HCT116 (cell line): Measurements from ENCODE around the gene TLN1.

Source experiments
- CTCF ChIP-seq, 3 experiments: fragments of 200-600 bp in 1 of 3; sonication (generic) in 1 of 3; IDR thresholded peaks in 2 of 3; conservative IDR thresholded peaks in 1 of 3; 2 replicates each; pipeline ENCODE4 v1.5.1; 2012 to 2017; ENCODE audit warnings: low read depth in 2 of 3, low read length in 2 of 3, antibody characterized with exemption in 1 of 3, borderline replicate concordance in 1 of 3, control low read depth in 1 of 3, mild to moderate bottlenecking in 1 of 3, mixed read lengths in 1 of 3, mixed run types in 1 of 3, moderate library complexity in 1 of 3; ENCODE audit not compliant: insufficient read depth in 1 of 3
- ELF1 ChIP-seq: IDR thresholded peaks from 2 replicates; pipeline ENCODE4 v1.6.1; 2012; ENCODE audit warnings: low read depth, borderline replicate concordance
- EZH2 ChIP-seq: fragments of 200-600 bp; sonication (generic); IDR thresholded peaks from 2 replicates; pipeline ENCODE4 v1.6.1; 2017; ENCODE audit warnings: antibody characterized with exemption, mixed run types
- EZH2phosphoT487 ChIP-seq: fragments of 200-600 bp; IDR thresholded peaks from 2 replicates; pipeline ENCODE4 v1.6.1; 2018; ENCODE audit warnings: antibody characterized with exemption, borderline replicate concordance
- POLR2A ChIP-seq: IDR thresholded peaks from 2 replicates; pipeline ENCODE4 v1.7.0; 2011; ENCODE audit warnings: borderline replicate concordance; ENCODE audit not compliant: insufficient read depth, insufficient read length; ENCODE audit errors: extremely low read depth
- POLR2AphosphoS5 ChIP-seq: IDR thresholded peaks from 2 replicates; pipeline ENCODE4 v1.6.1; 2011; ENCODE audit warnings: mild to moderate bottlenecking, low read depth, low read length, moderate library complexity
- RAD21 ChIP-seq: IDR thresholded peaks from 2 replicates; pipeline ENCODE4 v1.6.1; 2012; ENCODE audit warnings: low read depth, mild to moderate bottlenecking
- SRF ChIP-seq: IDR thresholded peaks from 2 replicates; pipeline ENCODE4 v1.6.1; 2012; ENCODE audit warnings: low read depth
- TCF7L2 ChIP-seq: IDR thresholded peaks from 2 replicates; pipeline ENCODE4 v1.7.0; 2011; ENCODE audit warnings: borderline replicate concordance, inconsistent platforms; ENCODE audit not compliant: insufficient read depth, insufficient read length; ENCODE audit errors: extremely low read depth
- ZFX ChIP-seq: fragments of 450-650 bp; IDR thresholded peaks from 2 replicates; pipeline ENCODE4 v1.6.1; 2017
- TF ChIP-seq, protein P1 (sequence below): IDR thresholded peaks from 2 replicates; pipeline ENCODE4 v1.6.1; 2012; ENCODE audit warnings: low read depth
- TF ChIP-seq, protein P2 (sequence below): IDR thresholded peaks from 2 replicates; pipeline ENCODE4 v1.6.1; 2012
- TF ChIP-seq, protein P3 (sequence below): IDR thresholded peaks from 2 replicates; pipeline ENCODE4 v1.6.1; 2011; ENCODE audit warnings: mild to moderate bottlenecking, low read length, moderate library complexity; ENCODE audit not compliant: insufficient replicate concordance; ENCODE audit errors: extremely low read depth

DNA sequence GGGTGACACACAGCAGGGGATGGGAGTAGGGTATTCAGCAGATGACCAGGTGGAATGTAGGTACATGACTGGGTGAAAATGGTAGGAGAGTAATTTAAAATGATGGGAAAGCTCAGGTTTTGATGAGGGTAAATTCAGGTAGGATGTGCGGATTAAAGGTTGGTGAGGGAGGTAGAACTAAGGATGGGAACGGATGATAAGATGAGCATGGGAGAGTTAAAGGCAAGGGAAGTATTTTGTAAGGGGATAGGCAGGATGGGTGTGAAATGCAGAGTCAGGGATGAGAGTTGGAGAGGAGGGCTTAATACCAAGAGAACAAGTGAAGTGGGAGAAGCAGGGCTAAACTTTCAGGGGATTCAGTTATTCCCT lies 1.5 kb downstream of the TLN1 start:
- no peak for TF ChIP-seq CTCF (IDR thresholded peaks at IDR 0.05 in 2 of 3, conservative IDR thresholded peaks at IDR 0.05 in 1 of 3; ENCODE audit: borderline replicate concordance in 1 of 3, insufficient read depth in 1 of 3, low read depth in 2 of 3, low read length in 2 of 3)
- TF ChIP-seq TCF7L2 = no peak
- no peak for TF ChIP-seq POLR2A
- TF ChIP-seq, protein P1, sequence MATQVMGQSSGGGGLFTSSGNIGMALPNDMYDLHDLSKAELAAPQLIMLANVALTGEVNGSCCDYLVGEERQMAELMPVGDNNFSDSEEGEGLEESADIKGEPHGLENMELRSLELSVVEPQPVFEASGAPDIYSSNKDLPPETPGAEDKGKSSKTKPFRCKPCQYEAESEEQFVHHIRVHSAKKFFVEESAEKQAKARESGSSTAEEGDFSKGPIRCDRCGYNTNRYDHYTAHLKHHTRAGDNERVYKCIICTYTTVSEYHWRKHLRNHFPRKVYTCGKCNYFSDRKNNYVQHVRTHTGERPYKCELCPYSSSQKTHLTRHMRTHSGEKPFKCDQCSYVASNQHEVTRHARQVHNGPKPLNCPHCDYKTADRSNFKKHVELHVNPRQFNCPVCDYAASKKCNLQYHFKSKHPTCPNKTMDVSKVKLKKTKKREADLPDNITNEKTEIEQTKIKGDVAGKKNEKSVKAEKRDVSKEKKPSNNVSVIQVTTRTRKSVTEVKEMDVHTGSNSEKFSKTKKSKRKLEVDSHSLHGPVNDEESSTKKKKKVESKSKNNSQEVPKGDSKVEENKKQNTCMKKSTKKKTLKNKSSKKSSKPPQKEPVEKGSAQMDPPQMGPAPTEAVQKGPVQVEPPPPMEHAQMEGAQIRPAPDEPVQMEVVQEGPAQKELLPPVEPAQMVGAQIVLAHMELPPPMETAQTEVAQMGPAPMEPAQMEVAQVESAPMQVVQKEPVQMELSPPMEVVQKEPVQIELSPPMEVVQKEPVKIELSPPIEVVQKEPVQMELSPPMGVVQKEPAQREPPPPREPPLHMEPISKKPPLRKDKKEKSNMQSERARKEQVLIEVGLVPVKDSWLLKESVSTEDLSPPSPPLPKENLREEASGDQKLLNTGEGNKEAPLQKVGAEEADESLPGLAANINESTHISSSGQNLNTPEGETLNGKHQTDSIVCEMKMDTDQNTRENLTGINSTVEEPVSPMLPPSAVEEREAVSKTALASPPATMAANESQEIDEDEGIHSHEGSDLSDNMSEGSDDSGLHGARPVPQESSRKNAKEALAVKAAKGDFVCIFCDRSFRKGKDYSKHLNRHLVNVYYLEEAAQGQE = no peak
- no peak for TF ChIP-seq SRF
- no peak for TF ChIP-seq EZH2phosphoT487
- no peak for TF ChIP-seq EZH2
- TF ChIP-seq POLR2AphosphoS5 = no peak
- no peak for TF ChIP-seq RAD21
- TF ChIP-seq ZFX = no peak
- TF ChIP-seq ELF1 = no peak
- TF ChIP-seq, protein P2, sequence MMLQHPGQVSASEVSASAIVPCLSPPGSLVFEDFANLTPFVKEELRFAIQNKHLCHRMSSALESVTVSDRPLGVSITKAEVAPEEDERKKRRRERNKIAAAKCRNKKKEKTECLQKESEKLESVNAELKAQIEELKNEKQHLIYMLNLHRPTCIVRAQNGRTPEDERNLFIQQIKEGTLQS = no peak
- TF ChIP-seq, protein P3, sequence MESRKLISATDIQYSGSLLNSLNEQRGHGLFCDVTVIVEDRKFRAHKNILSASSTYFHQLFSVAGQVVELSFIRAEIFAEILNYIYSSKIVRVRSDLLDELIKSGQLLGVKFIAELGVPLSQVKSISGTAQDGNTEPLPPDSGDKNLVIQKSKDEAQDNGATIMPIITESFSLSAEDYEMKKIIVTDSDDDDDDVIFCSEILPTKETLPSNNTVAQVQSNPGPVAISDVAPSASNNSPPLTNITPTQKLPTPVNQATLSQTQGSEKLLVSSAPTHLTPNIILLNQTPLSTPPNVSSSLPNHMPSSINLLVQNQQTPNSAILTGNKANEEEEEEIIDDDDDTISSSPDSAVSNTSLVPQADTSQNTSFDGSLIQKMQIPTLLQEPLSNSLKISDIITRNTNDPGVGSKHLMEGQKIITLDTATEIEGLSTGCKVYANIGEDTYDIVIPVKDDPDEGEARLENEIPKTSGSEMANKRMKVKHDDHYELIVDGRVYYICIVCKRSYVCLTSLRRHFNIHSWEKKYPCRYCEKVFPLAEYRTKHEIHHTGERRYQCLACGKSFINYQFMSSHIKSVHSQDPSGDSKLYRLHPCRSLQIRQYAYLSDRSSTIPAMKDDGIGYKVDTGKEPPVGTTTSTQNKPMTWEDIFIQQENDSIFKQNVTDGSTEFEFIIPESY = no peak
